HFF-Myc (cell line): ENCODE results near the gene PLEKHA8.

Source experiments
- DNase-seq: peaks from one replicate; pipeline ENCODE4 v3.0.0-alpha.2; 2011; ENCODE audit warnings: low read depth; ENCODE audit errors: extremely low read depth
- H3K4me3 ChIP-seq: replicated peaks from 2 replicates; pipeline ENCODE4 v1.5.1; 2011; ENCODE audit warnings: low read depth, mild to moderate bottlenecking, control low read depth, low read length
- TF ChIP-seq, protein P1 (sequence below): IDR thresholded peaks from 2 replicates; pipeline ENCODE4 v1.5.1; 2012; ENCODE audit warnings: mild to moderate bottlenecking, low read depth, low read length, control low read depth; ENCODE audit errors: missing control alignments

Gene PLEKHA8

DNA sequence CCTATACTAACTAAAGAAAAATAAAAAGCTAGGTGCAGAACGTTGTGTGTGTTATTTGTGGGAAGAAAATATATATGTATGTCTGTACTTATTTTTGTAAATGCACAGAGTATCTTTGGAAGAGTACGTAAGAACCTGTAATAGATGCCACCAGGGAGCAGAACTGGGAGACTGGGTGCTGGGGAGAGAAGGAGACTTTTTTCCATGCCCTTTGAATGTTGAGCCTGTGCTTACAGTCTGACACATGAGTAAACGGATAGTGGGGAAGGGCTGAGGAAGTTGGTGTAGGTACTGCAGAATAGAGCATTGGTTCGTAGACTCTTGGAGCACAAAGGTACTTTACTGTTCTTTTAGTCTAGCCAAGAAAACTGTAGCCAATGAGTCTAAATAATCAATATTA, 37.3 kb upstream of the PLEKHA8 start:
- no peak for DNase-seq
- TF ChIP-seq, protein P1, sequence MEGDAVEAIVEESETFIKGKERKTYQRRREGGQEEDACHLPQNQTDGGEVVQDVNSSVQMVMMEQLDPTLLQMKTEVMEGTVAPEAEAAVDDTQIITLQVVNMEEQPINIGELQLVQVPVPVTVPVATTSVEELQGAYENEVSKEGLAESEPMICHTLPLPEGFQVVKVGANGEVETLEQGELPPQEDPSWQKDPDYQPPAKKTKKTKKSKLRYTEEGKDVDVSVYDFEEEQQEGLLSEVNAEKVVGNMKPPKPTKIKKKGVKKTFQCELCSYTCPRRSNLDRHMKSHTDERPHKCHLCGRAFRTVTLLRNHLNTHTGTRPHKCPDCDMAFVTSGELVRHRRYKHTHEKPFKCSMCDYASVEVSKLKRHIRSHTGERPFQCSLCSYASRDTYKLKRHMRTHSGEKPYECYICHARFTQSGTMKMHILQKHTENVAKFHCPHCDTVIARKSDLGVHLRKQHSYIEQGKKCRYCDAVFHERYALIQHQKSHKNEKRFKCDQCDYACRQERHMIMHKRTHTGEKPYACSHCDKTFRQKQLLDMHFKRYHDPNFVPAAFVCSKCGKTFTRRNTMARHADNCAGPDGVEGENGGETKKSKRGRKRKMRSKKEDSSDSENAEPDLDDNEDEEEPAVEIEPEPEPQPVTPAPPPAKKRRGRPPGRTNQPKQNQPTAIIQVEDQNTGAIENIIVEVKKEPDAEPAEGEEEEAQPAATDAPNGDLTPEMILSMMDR, result no peak
- H3K4me3 ChIP-seq, result no peak overlapping the region

DNA sequence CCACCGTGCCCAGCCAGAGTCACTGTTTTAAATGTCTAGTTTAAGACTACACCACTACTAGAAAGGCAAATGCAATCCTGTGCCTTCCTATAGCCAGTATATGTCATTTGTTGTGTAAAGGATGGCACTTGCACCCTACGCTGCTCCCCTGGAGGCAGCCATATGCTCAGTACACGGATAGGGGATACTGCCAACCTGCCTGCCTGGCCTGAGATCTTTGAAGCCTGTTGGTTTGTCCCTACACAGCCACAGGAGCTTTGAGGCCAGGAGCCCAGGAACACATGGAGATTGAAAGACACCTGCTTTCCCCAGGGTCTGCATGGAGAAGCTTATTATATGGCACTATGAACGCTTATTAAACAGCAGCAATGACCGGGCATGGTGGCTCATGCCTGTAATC, 36.3 kb upstream of the PLEKHA8 start:
- DNase-seq, result no peak
- TF ChIP-seq, protein P1, result no peak
- H3K4me3 ChIP-seq, result no peak overlapping the region

DNA sequence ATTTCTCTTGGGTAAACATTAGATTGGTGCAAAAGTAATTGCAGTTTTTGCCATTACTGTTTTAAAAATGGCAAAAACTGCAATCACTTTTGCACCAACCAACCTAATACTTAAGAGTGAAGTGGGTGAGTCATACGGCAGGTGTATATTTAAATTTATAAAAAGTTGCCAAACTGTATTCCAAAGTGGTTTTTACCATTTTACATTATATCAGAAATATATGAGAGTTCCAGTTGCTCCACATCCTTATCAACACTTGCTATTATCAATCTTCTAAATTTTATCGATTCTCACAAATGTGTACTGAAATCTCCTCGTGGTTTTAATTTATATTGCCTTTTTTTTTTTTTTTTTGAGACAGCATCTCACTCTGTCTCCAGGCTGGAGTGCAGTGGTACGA, 35.1 kb upstream of the PLEKHA8 start:
- no peak overlapping the region for H3K4me3 ChIP-seq
- DNase-seq, result no peak
- TF ChIP-seq, protein P1, result no peak

DNA sequence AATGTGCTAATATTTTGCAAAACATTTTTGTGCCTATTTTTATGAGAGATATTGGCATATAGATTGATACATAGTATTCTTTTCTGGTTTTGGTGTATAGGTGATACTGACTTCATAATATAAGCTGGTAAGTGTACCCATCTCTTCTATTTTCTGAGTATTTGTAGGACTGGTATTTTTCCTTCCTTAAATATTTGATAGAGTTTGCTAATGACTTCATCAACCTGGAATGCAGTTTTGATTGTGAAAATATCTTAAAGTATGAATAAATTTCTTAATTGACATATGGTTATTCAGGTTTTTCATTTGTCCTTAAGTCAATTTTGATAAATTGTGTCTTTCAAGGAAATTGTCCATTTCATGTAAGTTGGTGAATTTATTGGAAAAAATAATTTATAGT, 32.6 kb upstream of the PLEKHA8 start:
- no peak overlapping the region for H3K4me3 ChIP-seq
- TF ChIP-seq, protein P1, result no peak
- DNase-seq, result no peak

DNA sequence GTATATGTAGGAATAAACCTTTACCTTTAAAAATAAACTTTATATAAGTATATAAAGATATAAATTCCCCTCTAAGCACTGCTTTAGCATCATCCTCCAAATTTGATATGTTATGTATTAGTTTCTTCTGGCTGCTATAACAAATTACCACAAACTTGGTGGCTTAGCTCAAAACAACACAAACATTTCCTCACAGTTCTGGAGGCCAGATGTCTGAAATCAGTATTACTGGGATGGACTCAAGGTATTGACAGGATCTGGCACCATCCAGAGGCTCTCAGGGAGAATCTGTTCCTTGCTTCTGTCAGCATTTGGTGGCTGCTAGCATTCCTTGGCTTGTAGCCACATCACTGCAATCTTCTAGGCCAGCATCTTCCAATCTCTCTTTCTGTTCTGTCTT, 31.9 kb upstream of the PLEKHA8 start:
- TF ChIP-seq, protein P1, result no peak
- no peak overlapping the region for H3K4me3 ChIP-seq

DNA sequence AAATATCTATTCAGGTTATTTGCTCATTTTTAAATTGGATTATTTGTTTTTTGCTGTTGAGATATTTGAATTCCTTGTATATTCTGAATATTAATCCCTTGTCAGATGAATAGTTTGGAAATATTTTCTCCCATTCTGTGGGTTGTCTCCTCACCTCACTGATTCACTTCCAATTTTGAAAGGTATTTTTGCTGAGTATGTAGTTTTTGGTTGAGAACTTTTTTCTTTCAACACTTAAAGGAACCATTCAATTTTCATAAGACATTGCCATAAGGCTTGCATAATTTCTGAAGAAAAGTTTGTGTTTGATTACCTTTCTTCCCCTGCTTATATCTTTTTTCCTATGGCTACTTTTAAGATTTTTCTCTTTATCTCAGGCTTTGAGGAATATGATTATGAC, 29.7 kb upstream of the PLEKHA8 start:
- DNase-seq, result no peak
- TF ChIP-seq, protein P1, result no peak
- H3K4me3 ChIP-seq, result no peak overlapping the region

More for the DNA sequence above, 31.9 kb upstream of the PLEKHA8 start:
- DNase-seq, result no peak

DNA sequence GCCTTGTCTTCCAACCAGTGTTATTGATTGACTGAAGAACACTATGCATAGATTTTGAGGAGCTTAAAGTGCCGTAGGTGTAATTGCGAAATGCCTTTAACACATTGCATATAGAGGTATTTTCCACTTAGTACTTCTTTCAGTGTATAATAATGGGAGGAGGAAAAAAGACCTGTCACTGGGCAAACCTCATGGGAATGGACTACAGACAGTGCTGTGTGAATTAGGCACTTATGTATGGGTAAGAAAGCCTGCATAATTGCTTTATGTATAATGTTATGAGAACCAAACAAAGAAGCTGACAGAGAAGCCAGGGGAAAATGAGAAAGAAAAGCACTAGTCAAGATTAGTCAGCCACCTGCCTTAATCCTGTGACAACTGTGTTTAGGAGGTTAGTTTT, 26.2 kb upstream of the PLEKHA8 start:
- TF ChIP-seq, protein P1, result no peak
- H3K4me3 ChIP-seq, result no peak overlapping the region
- DNase-seq, result no peak
